Tibial nerve (tissue), 4 donors: ENCODE results near the gene PTDSS2.
"Not testable (repeated sequence)": the region's sequence is repeated elsewhere in the genome, so short reads cannot be mapped to it uniquely, and the experiment has no call there.

ENCODE experiments used
- CTCF ChIP-seq, 5 experiments: fragments of 200-600 bp in 3 of 5; fragments of 450-650 bp in 2 of 5; sonication (generic) in 3 of 5; IDR thresholded peaks; one replicate each; pipeline ENCODE4 v1.5.1; 2016 to 2019; ENCODE audit warnings: antibody characterized with exemption in 5 of 5, mild to moderate bottlenecking in 3 of 5, moderate library complexity in 2 of 5
- EP300 ChIP-seq, 2 donors: sonication (generic); formaldehyde crosslinking; IDR thresholded peaks; one replicate each; pipeline ENCODE4 v1.6.1; 2017; ENCODE audit warnings: antibody characterized with exemption in 2 of 2, mild to moderate bottlenecking in 1 of 2
- POLR2A ChIP-seq, 2 donors: fragments of 450-650 bp; IDR thresholded peaks; one replicate each; pipeline ENCODE4 v1.6.1; 2017; ENCODE audit warnings: antibody characterized with exemption in 2 of 2, mild to moderate bottlenecking in 2 of 2, moderate library complexity in 2 of 2

GRCh38 chr11:401196-401595 lies 48.9 kb upstream of the PTDSS2 start:
- TF ChIP-seq POLR2A, CTCF, EP300 (IDR thresholded peaks at IDR 0.05): not testable (repeated sequence)
